ENCODE data around the gene GPR183.

GPR183 gene

GRCh38 chr13:99275093-99275469 is 32.1 kb downstream of the GPR183 start:
- Mint-ChIP-seq H3K27ac (peak overlapping the region; percentile 76), H3K4me1 (ENCODE audit: low read depth) (peaks cover 84% of the 10 kb centered on the region), H3K27me3 (no peaks in the 10 kb centered on the region), H3K36me3 (ENCODE audit: low read depth) (peaks cover 71% of the 10 kb centered on the region), H3K4me3 (no peak overlapping the region), H3K9me3 (no peaks in the 10 kb centered on the region)
- intact Hi-C loops (cut with micrococcal nuclease), result no loop called here

GRCh38 chr13:99273128-99273527 is 34.1 kb downstream of the GPR183 start:
- H3K27me3 Mint-ChIP-seq, result no peaks in the 10 kb centered on the region
- H3K36me3 Mint-ChIP-seq (ENCODE audit: low read depth), result peaks cover 66% of the 10 kb centered on the region
- peaks cover 75% of the 10 kb centered on the region for H3K4me1 Mint-ChIP-seq (ENCODE audit: low read depth)
- intact Hi-C loops (cut with micrococcal nuclease), result loop anchor here (5.0 kb wide), 2 partner anchors 34 to 234 kb away; partner anchors contain the start of gene GPR183
- H3K9me3 Mint-ChIP-seq, result no peaks in the 10 kb centered on the region
- H3K27ac Mint-ChIP-seq, result peak overlapping the region; percentile 93
- no peak overlapping the region for H3K4me3 Mint-ChIP-seq

- Mint-ChIP-seq H3K4me3 (no peak overlapping the region), H3K4me1 (ENCODE audit: low read depth) (peaks cover 69% of the 10 kb centered on the region), H3K36me3 (ENCODE audit: low read depth) (peaks cover 67% of the 10 kb centered on the region), H3K27me3 (no peaks in the 10 kb centered on the region), H3K9me3 (no peaks in the 10 kb centered on the region), H3K27ac (peak overlapping the region; percentile 93)
- intact Hi-C loops (cut with micrococcal nuclease), result loop anchor here (5.0 kb wide), 2 partner anchors 35 to 235 kb away; partner anchors contain the start of gene GPR183
Measured at GRCh38 chr13:99272481-99272880, 34.7 kb downstream of the GPR183 start.

GRCh38 chr13:99271249-99271648 is 36.0 kb downstream of the GPR183 start:
- Mint-ChIP-seq H3K9me3 (no peaks in the 10 kb centered on the region), H3K36me3 (ENCODE audit: low read depth) (peaks cover 54% of the 10 kb centered on the region), H3K27ac (peak overlapping the region; percentile 93), H3K4me3 (peak overlapping the region; percentile 26), H3K4me1 (ENCODE audit: low read depth) (peaks cover 66% of the 10 kb centered on the region), H3K27me3 (no peaks in the 10 kb centered on the region)
- intact Hi-C loops (cut with micrococcal nuclease), result loop anchor here (5.0 kb wide), 2 partner anchors 36 to 236 kb away; partner anchors contain the start of gene GPR183

GRCh38 chr13:99270518-99270917 is 36.7 kb downstream of the GPR183 start:
- Mint-ChIP-seq H3K27ac (peak overlapping the region; percentile 93), H3K9me3 (no peaks in the 10 kb centered on the region), H3K4me1 (ENCODE audit: low read depth) (peaks cover 63% of the 10 kb centered on the region), H3K4me3 (no peak overlapping the region), H3K27me3 (no peaks in the 10 kb centered on the region), H3K36me3 (ENCODE audit: low read depth) (peaks cover 51% of the 10 kb centered on the region)
- intact Hi-C loops (cut with micrococcal nuclease), result loop anchor here (1.0 to 5.0 kb wide), 5 partner anchors 37 to 237 kb away; partner anchors contain the start of gene GPR183

- intact Hi-C loops (cut with micrococcal nuclease), result loop anchor here (1.0 to 5.0 kb wide), 6 partner anchors 38 to 238 kb away; partner anchors contain the start of gene GPR183
- Mint-ChIP-seq H3K4me3 (no peak overlapping the region), H3K4me1 (ENCODE audit: low read depth) (peaks cover 59% of the 10 kb centered on the region), H3K36me3 (ENCODE audit: low read depth) (peaks cover 48% of the 10 kb centered on the region), H3K27me3 (no peaks in the 10 kb centered on the region), H3K27ac (peak overlapping the region; percentile 93), H3K9me3 (no peaks in the 10 kb centered on the region)
Measured at GRCh38 chr13:99269627-99270241, 37.5 kb downstream of the GPR183 start.

- Mint-ChIP-seq H3K9me3 (no peaks in the 10 kb centered on the region), H3K4me3 (no peak overlapping the region), H3K27ac (peak overlapping the region; percentile 31), H3K4me1 (ENCODE audit: low read depth) (peaks cover 59% of the 10 kb centered on the region), H3K27me3 (no peaks in the 10 kb centered on the region), H3K36me3 (ENCODE audit: low read depth) (peaks cover 40% of the 10 kb centered on the region)
- intact Hi-C loops (cut with micrococcal nuclease), result loop anchor here (2.0 kb wide), 1 partner anchor 118 kb away; no protein-coding TSS in a partner anchor
Measured at GRCh38 chr13:99268822-99269221, 38.4 kb downstream of the GPR183 start.

- intact Hi-C loops (cut with micrococcal nuclease), result loop anchor here (2.0 kb wide), 1 partner anchor 119 kb away; no protein-coding TSS in a partner anchor
- no peak overlapping the region for H3K4me3 Mint-ChIP-seq
- H3K27ac Mint-ChIP-seq, result no peak overlapping the region
- H3K9me3 Mint-ChIP-seq, result no peaks in the 10 kb centered on the region
- H3K36me3 Mint-ChIP-seq (ENCODE audit: low read depth), result peaks cover 42% of the 10 kb centered on the region
- H3K27me3 Mint-ChIP-seq, result no peaks in the 10 kb centered on the region
- peaks cover 56% of the 10 kb centered on the region for H3K4me1 Mint-ChIP-seq (ENCODE audit: low read depth)
Measured at GRCh38 chr13:99267927-99268326, 39.3 kb downstream of the GPR183 start.

GRCh38 chr13:99266827-99267226 is 40.4 kb downstream of the GPR183 start:
- Mint-ChIP-seq H3K9me3 (no peaks in the 10 kb centered on the region), H3K27ac (no peak overlapping the region), H3K27me3 (no peaks in the 10 kb centered on the region), H3K4me3 (no peak overlapping the region), H3K36me3 (ENCODE audit: low read depth) (peaks cover 31% of the 10 kb centered on the region), H3K4me1 (ENCODE audit: low read depth) (peaks cover 52% of the 10 kb centered on the region)
- intact Hi-C loops (cut with micrococcal nuclease), result loop anchor here (1.0 kb wide), 1 partner anchor 91 kb away; no protein-coding TSS in a partner anchor

- Mint-ChIP-seq H3K36me3 (ENCODE audit: low read depth) (peaks cover 31% of the 10 kb centered on the region), H3K4me3 (no peak overlapping the region), H3K9me3 (no peaks in the 10 kb centered on the region), H3K27ac (no peak overlapping the region), H3K27me3 (no peaks in the 10 kb centered on the region), H3K4me1 (ENCODE audit: low read depth) (peaks cover 49% of the 10 kb centered on the region)
- intact Hi-C loops (cut with micrococcal nuclease), result loop anchor here (1.0 kb wide), 1 partner anchor 90 kb away; no protein-coding TSS in a partner anchor
Measured at GRCh38 chr13:99265821-99266426, 41.3 kb downstream of the GPR183 start.

GRCh38 chr13:99265162-99265800 is 41.9 kb downstream of the GPR183 start:
- Mint-ChIP-seq H3K4me1 (ENCODE audit: low read depth) (peaks cover 46% of the 10 kb centered on the region), H3K36me3 (ENCODE audit: low read depth) (peaks cover 34% of the 10 kb centered on the region), H3K9me3 (no peaks in the 10 kb centered on the region), H3K27me3 (no peaks in the 10 kb centered on the region), H3K4me3 (no peak overlapping the region), H3K27ac (no peak overlapping the region)
- intact Hi-C loops (cut with micrococcal nuclease), result no loop called here

GRCh38 chr13:99264051-99264450 is 43.1 kb downstream of the GPR183 start:
- no peak overlapping the region for H3K27ac Mint-ChIP-seq
- H3K4me1 Mint-ChIP-seq (ENCODE audit: low read depth), result peaks cover 56% of the 10 kb centered on the region
- H3K9me3 Mint-ChIP-seq, result no peaks in the 10 kb centered on the region
- H3K27me3 Mint-ChIP-seq, result no peaks in the 10 kb centered on the region
- intact Hi-C loops (cut with micrococcal nuclease), result loop anchor here (5.0 kb wide), 1 partner anchor 67 kb away; no protein-coding TSS in a partner anchor
- peaks cover 42% of the 10 kb centered on the region for H3K36me3 Mint-ChIP-seq (ENCODE audit: low read depth)
- no peak overlapping the region for H3K4me3 Mint-ChIP-seq

- H3K27me3 Mint-ChIP-seq, result no peaks in the 10 kb centered on the region
- peaks cover 34% of the 10 kb centered on the region for H3K36me3 Mint-ChIP-seq (ENCODE audit: low read depth)
- peaks cover 55% of the 10 kb centered on the region for H3K4me1 Mint-ChIP-seq (ENCODE audit: low read depth)
- H3K9me3 Mint-ChIP-seq, result no peaks in the 10 kb centered on the region
- no peak overlapping the region for H3K4me3 Mint-ChIP-seq
- no peak overlapping the region for H3K27ac Mint-ChIP-seq
- intact Hi-C loops (cut with micrococcal nuclease), result loop anchor here (5.0 kb wide), 1 partner anchor 66 kb away; no protein-coding TSS in a partner anchor
Measured at GRCh38 chr13:99263126-99263785, 43.9 kb downstream of the GPR183 start.
